Trophoblast cell (in vitro differentiated cells and primary cell): ENCODE results near the gene SAMD14.

Experiments
- DNase-seq, 2 donors: peaks; one replicate each; pipeline ENCODE4 v3.0.0-alpha.2; 2016
- H2AFZ ChIP-seq: 2 replicates; pipeline ENCODE4 v1.6.1; 2013; ENCODE audit warnings: low read length, moderate library complexity, mild to moderate bottlenecking; ENCODE audit not compliant: insufficient read depth, poor library complexity
- H2AK5ac ChIP-seq: 2 replicates; pipeline ENCODE4 v1.6.1; 2013; ENCODE audit warnings: mild to moderate bottlenecking, low read length
- H2BK120ac ChIP-seq: 2 replicates; pipeline ENCODE4 v1.6.1; 2013; ENCODE audit warnings: low read length, mild to moderate bottlenecking, moderate library complexity; ENCODE audit not compliant: insufficient read depth, poor library complexity
- H2BK12ac ChIP-seq: 2 replicates; pipeline ENCODE4 v1.6.1; 2013; ENCODE audit warnings: mild to moderate bottlenecking, low read length, moderate library complexity
- H2BK5ac ChIP-seq: 2 replicates; pipeline ENCODE4 v1.6.1; 2013; ENCODE audit warnings: low read length, low read depth, moderate library complexity, mild to moderate bottlenecking; ENCODE audit not compliant: poor library complexity
- H3K14ac ChIP-seq: 2 replicates; pipeline ENCODE4 v1.6.1; 2013; ENCODE audit warnings: mild to moderate bottlenecking, low read length
- H3K18ac ChIP-seq: 2 replicates; pipeline ENCODE4 v1.6.1; 2013; ENCODE audit warnings: mild to moderate bottlenecking, low read length
- H3K23ac ChIP-seq: 2 replicates; pipeline ENCODE4 v1.6.1; 2013; ENCODE audit warnings: low read length
- H3K27ac ChIP-seq: 2 replicates; pipeline ENCODE4 v1.5.1; 2013; ENCODE audit warnings: low read depth, mild to moderate bottlenecking, inconsistent platforms, low read length, moderate library complexity
- H3K27me3 ChIP-seq: 2 replicates; pipeline ENCODE4 v1.6.1; 2013; ENCODE audit warnings: inconsistent platforms, mild to moderate bottlenecking, low read length, moderate library complexity; ENCODE audit not compliant: insufficient read depth
- H3K36me3 ChIP-seq, 2 experiments: 1 replicate in 1 of 2; 2 replicates in 1 of 2; pipeline ENCODE4 v1.6.1; 2013; ENCODE audit warnings: low read length in 2 of 2, mild to moderate bottlenecking in 2 of 2, moderate library complexity in 1 of 2; ENCODE audit not compliant: insufficient read depth in 2 of 2, control insufficient read depth in 1 of 2
- H3K4ac ChIP-seq: 2 replicates; pipeline ENCODE4 v1.6.1; 2013; ENCODE audit warnings: low read depth, mild to moderate bottlenecking, low read length, moderate library complexity
- H3K4me1 ChIP-seq, 2 experiments: 1 replicate in 1 of 2; 2 replicates in 1 of 2; pipeline ENCODE4 v1.6.1; 2013; ENCODE audit warnings: low read length in 2 of 2, mild to moderate bottlenecking in 2 of 2, moderate library complexity in 1 of 2; ENCODE audit not compliant: insufficient read depth in 2 of 2, control insufficient read depth in 1 of 2
- H3K4me2 ChIP-seq: 2 replicates; pipeline ENCODE4 v1.6.1; 2013; ENCODE audit warnings: inconsistent platforms, mild to moderate bottlenecking, low read length, moderate library complexity
- H3K4me3 ChIP-seq: 2 replicates; pipeline ENCODE4 v1.5.1; 2013; ENCODE audit warnings: mild to moderate bottlenecking, low read depth, low read length, inconsistent platforms
- H3K79me1 ChIP-seq: one replicate; pipeline ENCODE4 v1.6.1; 2013; ENCODE audit warnings: low read length
- H3K79me2 ChIP-seq: 2 replicates; pipeline ENCODE4 v1.6.1; 2013; ENCODE audit warnings: low read length, mild to moderate bottlenecking; ENCODE audit not compliant: control insufficient read depth, insufficient read depth, poor library complexity
- H3K9ac ChIP-seq: 2 replicates; pipeline ENCODE4 v1.6.1; 2013; ENCODE audit warnings: mild to moderate bottlenecking, low read length
- H3K9me3 ChIP-seq: 2 replicates; pipeline ENCODE4 v1.6.1; 2013; ENCODE audit warnings: low read depth, mild to moderate bottlenecking, control low read depth, inconsistent platforms, low read length; ENCODE audit not compliant: insufficient read depth
- H4K12ac ChIP-seq: 2 replicates; pipeline ENCODE4 v1.6.1; 2013; ENCODE audit warnings: low read depth, mild to moderate bottlenecking, low read length, moderate library complexity
- H4K8ac ChIP-seq: 2 replicates; pipeline ENCODE4 v1.6.1; 2013; ENCODE audit warnings: low read depth, mild to moderate bottlenecking, low read length, moderate library complexity
- H4K91ac ChIP-seq: one replicate; pipeline ENCODE4 v1.6.1; 2013; ENCODE audit warnings: low read depth, mild to moderate bottlenecking, low read length, moderate library complexity
- WGBS: extraction: QIAGEN DNeasy Blood & Tissue Kit; methylation state at CpG from one replicate; pipeline ENCODE4 v1.1.7; 2013; ENCODE audit warnings: missing lambda C conversion rate; ENCODE audit not compliant: insufficient read length, insufficient coverage; ENCODE audit errors: extremely low coverage; 5-methylcytosine and 5-hydroxymethylcytosine counted together

SAMD14 gene

GRCh38 chr17:50166518-50167181, 36.7 kb upstream of the SAMD14 start:
- WGBS, result 100% methylated on average over 1 of the region's 7 CpGs

DNA sequence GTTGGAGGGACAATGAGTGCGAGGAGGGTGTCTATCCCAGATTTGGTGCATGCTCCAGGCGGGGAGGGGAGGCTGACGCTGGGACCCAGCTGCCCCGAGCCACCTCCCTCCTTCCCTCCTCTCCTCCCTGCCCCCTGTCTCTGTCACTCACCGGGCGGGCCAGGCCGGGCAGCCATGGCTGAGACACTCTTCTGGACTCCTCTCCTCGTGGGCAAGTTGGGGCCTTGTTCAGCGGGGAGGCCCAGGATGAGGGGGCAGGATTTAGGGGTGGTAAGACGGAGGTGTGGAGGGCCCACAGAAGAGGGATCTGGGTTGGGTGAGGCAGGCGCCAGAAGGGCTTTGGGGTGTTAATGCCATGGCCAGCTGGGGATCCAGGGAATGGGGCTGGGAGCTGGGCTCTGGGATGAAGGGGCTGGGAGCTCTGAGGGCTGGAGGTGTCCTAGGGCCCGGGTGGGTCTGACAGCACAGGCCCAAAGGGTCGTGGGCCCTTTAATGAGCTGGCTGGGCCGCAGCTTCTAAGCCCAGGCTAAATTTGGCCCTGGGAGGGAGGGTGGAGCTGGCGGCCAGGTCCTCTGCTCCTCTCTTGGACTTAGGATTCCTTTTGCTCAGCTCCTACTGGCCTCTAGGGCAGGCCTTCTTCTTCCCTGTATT, 36.0 kb upstream of the SAMD14 start, which contains the start of gene SGCA:
TSS of gene SGCA (plus strand) at position 139 of the 651 bp plus-strand sequence. CDS start at position 175, 36 bp downstream.
- DNase-seq, result no peak
- no peaks in the 10 kb centered on the region for H3K79me2 ChIP-seq
- H3K18ac ChIP-seq, result no peak within 1 kb of the TSS
- no peak within 1 kb of the TSS for H2AFZ ChIP-seq
- H3K27me3 ChIP-seq, result no peaks in the 10 kb centered on the region
- peaks cover 0 to 6% of the 10 kb centered on the region in 2 experiments for H3K4me1 ChIP-seq
- H3K36me3 ChIP-seq, result no peaks in the 10 kb centered on the region
- no peak within 1 kb of the TSS for H4K8ac ChIP-seq
- H3K23ac ChIP-seq, result no peak within 1 kb of the TSS
- no peak within 1 kb of the TSS for H3K27ac ChIP-seq
- H3K79me1 ChIP-seq, result no peaks in the 10 kb centered on the region
- H2BK120ac ChIP-seq, result no peak within 1 kb of the TSS
- H3K4ac ChIP-seq, result no peak within 1 kb of the TSS
- H3K9me3 ChIP-seq, result no peaks in the 10 kb centered on the region
- H4K12ac ChIP-seq, result no peak within 1 kb of the TSS
- peak within 1 kb of the TSS; percentile 23 for H2BK12ac ChIP-seq
- H3K4me3 ChIP-seq, result no peak within 1 kb of the TSS
- no peak within 1 kb of the TSS for H3K9ac ChIP-seq
- H3K14ac ChIP-seq, result no peak within 1 kb of the TSS
- H2AK5ac ChIP-seq, result peak within 1 kb of the TSS; percentile 32
- H2BK5ac ChIP-seq, result no peak within 1 kb of the TSS
- H3K4me2 ChIP-seq, result no peak within 1 kb of the TSS
- WGBS, result no CpG with 5 or more reads among the region's 15 CpGs
- no peak within 1 kb of the TSS for H4K91ac ChIP-seq

More at GRCh38 chr17:50166518-50167181, 36.7 kb upstream of the SAMD14 start:
- DNase-seq, result no peak
- Histone ChIP-seq H3K36me3 (no peaks in the 10 kb centered on the region), H3K4ac (no peak overlapping the region), H2BK12ac (no peak overlapping the region), H3K4me1 (peaks cover 0 to 3% of the 10 kb centered on the region in 2 experiments), H3K27me3 (no peaks in the 10 kb centered on the region), H3K79me1 (no peaks in the 10 kb centered on the region), H3K23ac (no peak overlapping the region), H2AFZ (no peak overlapping the region), H3K14ac (no peak overlapping the region), H3K18ac (no peak overlapping the region), H3K27ac (no peak overlapping the region), H3K4me2 (no peak overlapping the region), H3K79me2 (no peaks in the 10 kb centered on the region), H4K91ac (no peak overlapping the region), H2AK5ac (no peak overlapping the region), H3K9ac (no peak overlapping the region), H4K12ac (no peak overlapping the region), H3K4me3 (no peak overlapping the region), H2BK120ac (no peak overlapping the region), H3K9me3 (no peaks in the 10 kb centered on the region), H2BK5ac (no peak overlapping the region), H4K8ac (no peak overlapping the region)

GRCh38 chr17:50165466-50165865, 35.5 kb upstream of the SAMD14 start:
- Histone ChIP-seq H3K4me2 (no peak overlapping the region), H3K79me2 (no peaks in the 10 kb centered on the region), H3K9me3 (no peaks in the 10 kb centered on the region), H3K9ac (no peak overlapping the region), H2AK5ac (no peak overlapping the region), H3K36me3 (no peaks in the 10 kb centered on the region), H3K4me1 (peaks cover 0 to 8% of the 10 kb centered on the region in 2 experiments), H2AFZ (no peak overlapping the region), H4K12ac (no peak overlapping the region), H3K27ac (no peak overlapping the region), H3K79me1 (no peaks in the 10 kb centered on the region), H3K18ac (no peak overlapping the region), H2BK12ac (no peak overlapping the region), H4K91ac (no peak overlapping the region), H2BK120ac (no peak overlapping the region), H4K8ac (no peak overlapping the region), H3K4me3 (no peak overlapping the region), H3K14ac (no peak overlapping the region), H3K4ac (no peak overlapping the region), H2BK5ac (no peak overlapping the region), H3K23ac (no peak overlapping the region), H3K27me3 (no peaks in the 10 kb centered on the region)
- no peak for DNase-seq
- WGBS, result no CpG with 5 or more reads among the region's 3 CpGs

DNA sequence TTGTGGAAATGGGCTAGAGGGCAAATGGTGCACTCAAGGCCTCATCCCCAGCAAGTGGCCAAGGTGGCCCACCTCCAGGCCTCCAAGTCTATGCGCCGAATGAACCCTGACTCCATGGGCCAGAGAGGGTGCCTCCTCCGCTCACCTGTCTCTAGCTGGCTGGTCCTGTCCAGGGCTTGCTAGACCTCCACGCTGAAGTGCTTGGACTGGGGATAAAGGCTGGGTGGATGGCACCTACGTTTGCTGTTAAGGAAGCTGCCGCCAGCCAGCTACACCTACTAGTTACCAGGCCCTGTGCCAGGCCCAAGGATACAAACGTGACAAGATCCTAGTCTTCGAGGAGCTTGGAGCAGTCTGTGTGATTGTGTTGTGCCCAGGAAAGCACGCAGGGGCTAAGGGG, 35.1 kb upstream of the SAMD14 start:
- H3K27ac ChIP-seq, result no peak overlapping the region
- no peaks in the 10 kb centered on the region for H3K27me3 ChIP-seq
- no peak overlapping the region for H2AK5ac ChIP-seq
- H2BK12ac ChIP-seq, result no peak overlapping the region
- H3K79me2 ChIP-seq, result no peaks in the 10 kb centered on the region
- WGBS, result no CpG with 5 or more reads among the region's 9 CpGs
- no peak overlapping the region for H3K4me3 ChIP-seq
- no peak overlapping the region for H3K14ac ChIP-seq
- H4K8ac ChIP-seq, result no peak overlapping the region
- H2BK120ac ChIP-seq, result no peak overlapping the region
- H3K79me1 ChIP-seq, result no peaks in the 10 kb centered on the region
- no peak overlapping the region for H2AFZ ChIP-seq
- no peaks in the 10 kb centered on the region for H3K9me3 ChIP-seq
- no peak for DNase-seq
- H3K4me2 ChIP-seq, result no peak overlapping the region
- no peak overlapping the region for H3K23ac ChIP-seq
- no peak overlapping the region for H2BK5ac ChIP-seq
- no peak overlapping the region for H4K91ac ChIP-seq
- no peak overlapping the region for H4K12ac ChIP-seq
- H3K36me3 ChIP-seq, result no peaks in the 10 kb centered on the region
- no peak overlapping the region for H3K9ac ChIP-seq
- no peak overlapping the region for H3K18ac ChIP-seq
- peaks cover 0 to 8% of the 10 kb centered on the region in 2 experiments for H3K4me1 ChIP-seq
- no peak overlapping the region for H3K4ac ChIP-seq
